A673 (cell line): ENCODE measurements around the gene SHISA3.

Experiments used
- EZH2 ChIP-seq: fragments of 200-600 bp; sonication (generic); IDR thresholded peaks from 2 replicates; pipeline ENCODE4 v1.6.1; 2017; ENCODE audit warnings: borderline replicate concordance, low read depth, mild to moderate bottlenecking, mixed read lengths, antibody characterized with exemption, low read length; ENCODE audit not compliant: poor library complexity, severe bottlenecking
- TF ChIP-seq, protein P1 (sequence below): fragments of 300-800, 200-600 bp; sonication (generic); conservative IDR thresholded peaks from 2 replicates; pipeline ENCODE4 v1.5.1; 2017; ENCODE audit warnings: low read depth, mild to moderate bottlenecking, antibody characterized with exemption, low read length, moderate library complexity, mixed read lengths

DNA sequence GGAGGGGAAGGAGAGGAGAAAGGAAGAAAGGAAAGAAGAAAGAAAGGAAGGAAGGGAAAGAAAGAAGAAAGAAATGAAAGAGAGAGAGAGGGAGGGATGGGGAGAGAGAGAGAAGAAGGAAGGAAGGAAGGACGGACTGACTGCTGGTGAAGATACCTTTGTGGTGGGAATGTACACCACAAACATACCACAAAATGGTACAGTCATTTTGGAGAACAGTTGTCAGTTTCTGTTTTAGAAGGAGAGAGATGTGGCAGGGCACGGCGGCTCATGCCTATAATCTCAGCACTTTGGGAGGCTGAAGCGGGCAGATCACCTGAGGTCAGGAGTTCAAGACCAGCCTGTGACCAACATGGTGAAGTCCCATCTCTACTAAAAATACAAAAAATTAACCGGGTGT, 40.0 kb upstream of the SHISA3 start:
- TF ChIP-seq, protein P1, sequence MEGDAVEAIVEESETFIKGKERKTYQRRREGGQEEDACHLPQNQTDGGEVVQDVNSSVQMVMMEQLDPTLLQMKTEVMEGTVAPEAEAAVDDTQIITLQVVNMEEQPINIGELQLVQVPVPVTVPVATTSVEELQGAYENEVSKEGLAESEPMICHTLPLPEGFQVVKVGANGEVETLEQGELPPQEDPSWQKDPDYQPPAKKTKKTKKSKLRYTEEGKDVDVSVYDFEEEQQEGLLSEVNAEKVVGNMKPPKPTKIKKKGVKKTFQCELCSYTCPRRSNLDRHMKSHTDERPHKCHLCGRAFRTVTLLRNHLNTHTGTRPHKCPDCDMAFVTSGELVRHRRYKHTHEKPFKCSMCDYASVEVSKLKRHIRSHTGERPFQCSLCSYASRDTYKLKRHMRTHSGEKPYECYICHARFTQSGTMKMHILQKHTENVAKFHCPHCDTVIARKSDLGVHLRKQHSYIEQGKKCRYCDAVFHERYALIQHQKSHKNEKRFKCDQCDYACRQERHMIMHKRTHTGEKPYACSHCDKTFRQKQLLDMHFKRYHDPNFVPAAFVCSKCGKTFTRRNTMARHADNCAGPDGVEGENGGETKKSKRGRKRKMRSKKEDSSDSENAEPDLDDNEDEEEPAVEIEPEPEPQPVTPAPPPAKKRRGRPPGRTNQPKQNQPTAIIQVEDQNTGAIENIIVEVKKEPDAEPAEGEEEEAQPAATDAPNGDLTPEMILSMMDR = no peak
- no peak for TF ChIP-seq EZH2
